Activated T-cell treated with anti-CD3 and anti-CD28 coated beads for 1 hour (primary cell): Measurements from ENCODE around the gene ADIG.
A peak's percentile ranks its signal among the peaks of the same experiment; 100 is the strongest.

ENCODE experiments used
- DNase-seq: peaks from one replicate; pipeline ENCODE4 v3.0.0-alpha.2; 2020; ENCODE audit warnings: low read depth

The ADIG gene

DNA sequence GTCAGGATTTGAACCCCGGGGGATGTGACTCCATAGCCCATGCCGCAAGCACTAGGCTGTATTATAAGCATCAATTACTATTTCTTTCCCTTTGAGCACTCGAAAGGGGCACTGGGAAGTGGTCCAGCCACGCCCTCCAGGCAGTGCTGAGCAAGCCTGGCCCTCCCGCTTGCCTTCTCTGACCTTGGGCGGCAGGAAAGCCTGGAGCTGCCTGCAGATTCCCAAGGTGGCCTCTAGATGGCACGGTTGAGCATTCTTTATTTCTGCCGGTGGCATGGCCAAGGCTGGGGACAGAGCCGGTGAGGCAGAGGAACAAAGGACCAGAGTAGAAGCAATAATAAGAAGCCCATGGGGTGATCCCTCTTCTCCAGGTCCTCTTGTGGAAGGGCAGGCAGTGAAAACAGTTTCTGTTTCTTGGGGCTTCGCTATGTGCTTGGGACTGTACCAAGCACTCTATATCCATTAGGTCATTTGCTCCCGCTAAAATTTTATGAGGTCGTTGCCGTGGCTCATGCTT lies 52.6 kb downstream of the ADIG start:
- peak; percentile 37 for DNase-seq

DNA sequence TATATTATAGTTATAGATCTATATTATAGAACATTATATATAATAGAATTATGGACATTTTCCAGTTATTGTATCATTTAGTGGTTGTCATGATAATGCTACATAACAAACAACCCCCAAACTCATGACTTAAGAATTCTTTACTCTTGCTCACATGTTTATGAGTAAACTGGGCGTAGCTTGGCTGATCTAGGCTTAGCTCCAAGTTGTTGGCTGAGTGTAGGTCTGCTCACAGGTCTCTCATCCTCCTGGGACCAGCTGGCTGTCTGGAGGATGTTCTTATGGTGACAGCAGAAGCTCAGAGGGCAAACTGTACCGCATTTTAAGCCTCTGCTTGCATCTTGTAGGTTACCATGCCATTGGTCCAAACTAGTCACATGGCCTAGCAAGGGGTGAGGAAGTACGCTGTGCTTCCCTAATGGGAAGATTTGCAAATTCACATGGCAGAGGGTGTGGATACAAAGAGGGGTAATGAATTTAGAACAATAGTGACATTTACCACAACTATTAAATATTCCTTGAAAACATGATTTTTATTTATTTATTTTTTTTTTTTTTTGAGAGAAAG lies 54.8 kb downstream of the ADIG start:
- no peak for DNase-seq
